GM12872 (cell line): Measurements from ENCODE around the gene FAM199X.
A peak's percentile ranks its signal among the peaks of the same experiment; 100 is the strongest.

Experiments
- CTCF ChIP-seq: IDR thresholded peaks from 3 replicates; pipeline ENCODE4 v1.5.1; 2011; ENCODE audit warnings: low read depth, mild to moderate bottlenecking, low read length, moderate library complexity; ENCODE audit not compliant: insufficient read depth

FAM199X gene

GRCh38 chrX:104189837-104190236 lies 23.6 kb downstream of the FAM199X start:
- TF ChIP-seq CTCF, result no peak

- no peak for TF ChIP-seq CTCF
Measured at GRCh38 chrX:104193485-104193884, 27.2 kb downstream of the FAM199X start.

DNA sequence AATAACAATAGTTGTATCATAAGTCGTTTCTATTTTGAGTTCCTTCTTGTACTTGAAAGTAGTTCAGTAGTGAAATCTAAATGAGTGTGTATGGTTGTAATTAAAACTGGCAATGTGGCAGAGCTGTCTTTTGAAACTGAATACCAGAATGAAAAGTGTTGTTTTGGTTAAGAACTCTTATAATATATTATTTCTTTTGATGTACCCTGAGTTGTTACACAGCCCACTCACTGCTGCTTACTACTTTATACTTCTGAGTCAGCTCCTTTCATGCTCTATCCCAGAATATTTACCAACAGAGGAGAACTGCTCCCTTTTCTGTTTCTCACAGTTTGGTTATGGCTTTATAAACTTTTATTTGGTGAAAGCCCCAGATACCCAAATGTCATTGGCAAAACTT lies 28.8 kb downstream of the FAM199X start:
- TF ChIP-seq CTCF, result no peak

DNA sequence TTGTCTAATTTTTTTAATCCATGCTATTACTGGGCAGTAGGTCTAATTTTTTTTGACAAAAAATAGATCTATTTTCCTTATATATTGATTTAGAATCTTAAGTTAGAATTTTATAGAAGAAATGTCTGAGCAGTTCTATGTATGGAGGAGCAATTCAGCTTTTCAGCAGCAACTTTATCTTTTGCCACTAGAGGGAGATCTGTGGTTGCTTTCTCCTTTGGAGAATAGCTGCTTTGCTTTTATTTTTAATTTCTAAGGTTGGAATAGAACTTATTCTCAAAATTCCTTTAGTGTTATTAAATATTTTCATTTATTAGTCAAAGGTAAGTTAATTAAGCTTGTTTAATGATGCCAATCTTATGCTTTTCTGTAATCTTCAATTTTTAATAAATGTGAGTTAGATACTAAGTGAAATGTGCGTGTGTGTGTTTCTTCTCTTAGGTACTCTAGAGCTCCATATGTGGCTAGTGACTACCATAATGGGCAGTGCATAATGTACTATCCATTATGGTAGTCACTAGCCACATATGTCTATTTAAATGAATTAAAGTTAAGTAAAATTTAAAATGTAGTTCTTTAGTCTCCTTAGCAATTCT lies 29.3 kb downstream of the FAM199X start:
- TF ChIP-seq CTCF, result peak; percentile 59

DNA sequence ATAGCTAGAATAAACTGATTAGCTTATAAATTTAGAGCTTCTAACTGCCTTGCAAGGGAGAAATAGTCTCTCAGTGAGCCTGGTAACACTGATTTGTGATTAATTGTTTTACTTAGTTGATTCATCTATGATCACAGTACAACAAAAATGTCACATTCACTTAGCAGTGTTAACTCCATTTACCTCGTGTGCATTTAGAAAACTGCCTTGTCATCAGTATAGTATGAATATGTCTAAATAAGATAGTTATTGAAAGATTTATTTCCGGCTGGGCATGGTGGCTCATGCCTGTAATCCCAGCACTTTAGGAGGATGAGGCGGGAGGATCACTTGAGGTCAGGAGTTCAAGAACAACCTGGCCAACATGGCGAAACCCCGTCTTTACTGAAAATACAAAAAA lies 39.3 kb downstream of the FAM199X start:
- no peak for TF ChIP-seq CTCF

DNA sequence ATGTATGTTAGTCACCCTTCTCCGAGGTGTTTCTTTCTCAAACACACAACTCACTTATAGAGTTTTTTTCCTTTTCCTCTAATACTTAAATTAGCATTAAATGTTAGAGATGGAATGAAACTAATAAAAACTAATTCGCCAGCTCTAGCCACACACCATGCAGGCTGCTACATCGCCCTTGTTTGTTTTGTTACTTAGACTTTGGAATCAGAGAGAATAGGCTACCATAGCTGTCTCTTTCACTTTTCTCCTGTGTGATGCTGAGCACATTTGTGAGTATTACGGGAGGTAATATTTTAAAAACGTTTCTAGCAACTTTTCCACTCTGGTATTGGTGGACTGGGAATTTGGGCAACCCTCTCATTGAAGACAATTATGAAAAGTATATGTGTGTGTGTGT lies 44.9 kb downstream of the FAM199X start:
- TF ChIP-seq CTCF, result no peak
